IPS-18c (cell line): Measurements from ENCODE around the gene ZNF212.
"Not testable (repeated sequence)": the region's sequence is repeated elsewhere in the genome, so short reads cannot be mapped to it uniquely, and the experiment has no call there.

Experiments used
- H3K4me3 ChIP-seq: 2 replicates; pipeline ENCODE4 v1.7.0; 2013; ENCODE audit warnings: low read depth, mild to moderate bottlenecking, low read length, moderate library complexity; ENCODE audit not compliant: insufficient read depth
- H3K9me3 ChIP-seq: one replicate; pipeline ENCODE4 v1.6.1; 2013; ENCODE audit warnings: mild to moderate bottlenecking, low read length, moderate library complexity; ENCODE audit not compliant: control insufficient read depth, insufficient read depth

ZNF212 gene

GRCh38 chr7:149274424-149274823 lies 35.0 kb downstream of the ZNF212 start:
- H3K4me3 ChIP-seq, H3K9me3 ChIP-seq: not testable (repeated sequence)

DNA sequence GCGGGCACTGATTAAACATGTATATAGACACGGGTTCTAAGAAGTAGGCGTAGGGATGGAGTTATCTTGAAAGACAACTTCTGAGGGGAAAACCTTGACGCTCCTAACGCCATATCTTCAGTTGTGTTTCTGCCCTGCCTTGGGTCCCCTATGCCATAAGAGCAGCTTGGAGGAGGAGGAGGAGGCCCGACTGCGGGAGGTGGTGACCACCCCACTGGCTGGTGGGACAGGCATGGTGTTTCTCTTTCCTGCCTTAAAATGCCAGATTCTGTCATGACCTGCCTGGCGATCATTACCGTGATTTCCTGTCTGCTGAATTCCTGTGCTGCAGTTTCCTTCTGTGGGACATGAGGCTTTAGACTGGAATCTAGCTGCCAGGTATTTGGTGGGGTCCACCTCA lies 38.4 kb downstream of the ZNF212 start:
- no peaks in the 10 kb centered on the region for H3K9me3 ChIP-seq
- H3K4me3 ChIP-seq = no peak overlapping the region

DNA sequence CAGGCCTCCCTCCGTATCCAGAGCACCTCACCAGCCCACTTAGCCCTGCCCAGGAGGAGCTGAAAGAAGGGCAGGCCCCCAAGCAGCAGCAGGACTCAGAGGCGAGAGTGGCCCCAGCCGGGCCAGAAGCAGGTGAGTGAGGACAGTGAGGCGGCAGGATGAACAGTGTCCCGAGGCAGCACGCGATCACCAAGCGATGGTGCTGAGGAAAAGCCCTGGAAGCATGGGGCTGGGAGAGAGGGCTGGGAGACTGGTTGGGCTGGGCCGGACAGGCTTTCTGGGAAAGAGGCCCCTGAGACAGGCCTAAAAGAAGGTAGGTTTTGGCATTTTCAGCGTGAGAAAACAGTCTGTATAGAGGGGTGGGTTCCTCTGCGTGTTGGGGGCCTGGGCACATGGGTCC lies 38.9 kb downstream of the ZNF212 start:
- Histone ChIP-seq H3K9me3 (no peaks in the 10 kb centered on the region), H3K4me3 (no peak overlapping the region)

- no peak overlapping the region for H3K4me3 ChIP-seq
- H3K9me3 ChIP-seq = no peaks in the 10 kb centered on the region
Observed at GRCh38 chr7:149279111-149279743, 39.8 kb downstream of the ZNF212 start.

- H3K4me3 ChIP-seq = no peak overlapping the region
- H3K9me3 ChIP-seq = peaks cover 2% of the 10 kb centered on the region
Observed at GRCh38 chr7:149280151-149280550, 40.7 kb downstream of the ZNF212 start.

- Histone ChIP-seq H3K4me3 (no peak overlapping the region), H3K9me3 (peaks cover 2% of the 10 kb centered on the region)
Observed at GRCh38 chr7:149280661-149281507, 41.4 kb downstream of the ZNF212 start.

- no peak overlapping the region for H3K4me3 ChIP-seq
Observed at GRCh38 chr7:149281508-149282330, 42.3 kb downstream of the ZNF212 start.

GRCh38 chr7:149282331-149282655 lies 42.8 kb downstream of the ZNF212 start:
- Histone ChIP-seq H3K9me3 (peaks cover 2% of the 10 kb centered on the region), H3K4me3 (no peak overlapping the region)

More at GRCh38 chr7:149281508-149282330, 42.3 kb downstream of the ZNF212 start:
- peaks cover 2% of the 10 kb centered on the region for H3K9me3 ChIP-seq

- Histone ChIP-seq H3K4me3 (no peak overlapping the region), H3K9me3 (peaks cover 2% of the 10 kb centered on the region)
Observed at GRCh38 chr7:149283321-149283720, 43.9 kb downstream of the ZNF212 start.

DNA sequence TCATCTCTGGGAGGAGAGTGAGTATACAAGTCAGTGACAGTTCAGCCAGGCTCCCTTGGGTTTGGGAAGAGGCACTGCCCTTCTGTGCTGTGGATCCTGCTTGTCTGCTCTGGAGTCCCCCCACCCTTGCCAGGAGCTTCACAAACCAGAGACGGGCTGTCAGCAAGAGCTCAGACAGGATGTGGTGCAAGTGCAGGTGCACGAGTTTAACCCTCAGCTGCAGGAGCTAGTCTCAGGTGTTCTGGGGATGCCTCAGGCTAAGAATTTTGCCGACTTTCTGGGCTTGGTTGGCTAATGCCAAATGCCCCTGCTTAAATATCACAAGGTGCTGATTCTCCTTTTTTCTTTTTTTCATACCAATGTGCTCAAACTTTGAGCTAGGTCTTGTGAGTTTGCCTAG lies 44.9 kb downstream of the ZNF212 start:
- Histone ChIP-seq H3K4me3 (peak overlapping the region; percentile 89; the same call in 1 of the 2 replicates), H3K9me3 (peaks cover 2% of the 10 kb centered on the region)

- Histone ChIP-seq H3K9me3 (peaks cover 2% of the 10 kb centered on the region), H3K4me3 (peak overlapping the region; percentile 89)
Observed at GRCh38 chr7:149284850-149285585, 45.6 kb downstream of the ZNF212 start.

DNA sequence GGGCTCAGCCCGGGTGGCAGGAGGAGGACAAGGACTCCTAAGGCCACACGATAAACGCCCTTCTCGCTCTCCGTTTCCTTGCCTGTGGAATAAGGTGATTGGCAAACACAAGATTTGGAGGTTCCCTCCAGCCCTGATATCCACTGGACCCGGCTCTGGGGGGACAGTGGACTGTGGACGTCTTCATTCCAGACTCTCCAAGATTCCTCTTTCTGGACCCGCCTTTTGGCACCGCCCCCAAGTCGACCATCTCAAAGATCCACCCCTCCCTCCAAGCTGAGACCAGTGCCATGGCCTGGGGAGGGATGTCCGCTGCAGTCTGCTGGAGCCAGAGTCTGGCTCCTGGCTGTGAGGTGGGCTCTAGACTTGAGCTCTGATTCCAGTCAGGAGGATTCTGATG lies 46.2 kb downstream of the ZNF212 start:
- Histone ChIP-seq H3K9me3 (peaks cover 2% of the 10 kb centered on the region), H3K4me3 (peak overlapping the region; percentile 89)

DNA sequence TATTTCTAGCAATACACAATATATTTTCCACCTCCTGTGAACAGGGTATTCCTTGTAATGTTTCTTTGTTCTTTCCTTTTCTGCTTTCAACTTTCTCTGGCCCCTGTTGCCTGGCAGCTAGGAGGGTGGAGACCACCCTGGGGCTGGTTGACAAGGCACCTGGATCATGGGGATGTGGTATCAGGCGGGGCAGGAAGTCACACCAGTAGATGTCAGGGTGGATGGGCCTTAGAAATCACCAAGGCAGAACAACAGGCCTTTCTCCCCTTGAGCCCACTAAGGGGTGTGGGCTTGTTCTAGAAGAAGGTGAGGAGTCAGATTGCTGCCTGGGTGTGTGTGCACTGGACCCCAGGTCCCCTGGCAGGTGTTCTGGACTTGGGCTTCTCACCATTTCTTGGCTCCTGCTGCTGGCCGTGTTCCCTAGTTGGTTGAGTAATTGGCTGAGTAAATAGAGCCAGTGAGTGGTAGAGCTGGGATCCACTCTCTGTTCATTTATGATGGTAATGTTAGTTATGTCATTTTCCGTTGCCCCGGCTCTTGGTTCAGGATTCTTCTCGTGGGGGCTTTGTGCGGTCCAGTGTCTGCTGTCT lies 47.5 kb downstream of the ZNF212 start:
- peaks cover 2% of the 10 kb centered on the region for H3K9me3 ChIP-seq
- H3K4me3 ChIP-seq = no peak overlapping the region

GRCh38 chr7:149287622-149288021 lies 48.2 kb downstream of the ZNF212 start:
- Histone ChIP-seq H3K9me3 (peaks cover 2% of the 10 kb centered on the region), H3K4me3 (no peak overlapping the region)

DNA sequence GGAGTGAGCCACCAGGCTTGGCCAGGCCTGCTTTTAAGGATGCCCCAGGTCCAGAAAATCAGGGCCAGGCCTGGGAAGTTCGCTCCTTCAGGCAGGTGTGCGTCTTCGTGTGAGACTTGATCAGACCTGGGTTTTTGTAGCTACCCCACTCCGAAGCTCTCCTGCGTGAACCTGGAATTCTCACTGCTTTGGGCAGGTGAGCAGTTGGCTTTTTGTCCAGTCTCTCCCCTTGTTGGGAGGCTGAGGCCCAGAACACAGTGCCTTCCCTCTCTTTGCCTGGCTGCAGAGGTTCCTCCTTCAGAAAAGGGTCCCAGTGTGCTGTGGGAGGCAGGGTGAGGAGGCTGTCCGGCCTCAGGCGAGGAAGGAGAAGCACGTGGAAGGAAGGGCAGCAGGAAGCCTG lies 49.8 kb downstream of the ZNF212 start:
- H3K4me3 ChIP-seq = no peak overlapping the region
- peaks cover 2% of the 10 kb centered on the region for H3K9me3 ChIP-seq

DNA sequence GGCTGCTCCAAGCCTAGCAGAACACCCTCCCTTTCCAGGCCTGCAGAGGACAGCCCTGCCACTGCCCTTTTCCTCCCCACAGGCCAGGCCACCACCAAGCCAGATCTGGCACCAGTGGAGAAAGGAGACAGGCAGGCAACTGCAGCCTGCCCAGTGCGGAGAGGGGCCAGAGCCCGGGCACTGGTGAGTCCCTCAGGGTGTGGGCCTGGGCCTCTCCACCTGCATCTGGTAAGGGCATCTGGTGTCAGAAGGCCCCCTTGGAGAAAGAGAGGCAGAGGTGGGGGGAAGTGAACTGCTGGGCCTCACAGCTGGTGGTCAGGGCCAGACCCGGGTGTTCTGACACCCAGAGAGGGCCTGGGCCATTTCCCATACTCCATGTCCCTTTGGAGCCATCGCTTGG lies 50.4 kb downstream of the ZNF212 start:
- Histone ChIP-seq H3K4me3 (no peak overlapping the region), H3K9me3 (peaks cover under 1% of the 10 kb centered on the region)
